ENCODE data around the gene ARAF. TPM values are rescaled to one million over a fixed set of nuclear protein-coding genes. Genes with fewer than 3 reads are reported as not detected.
A peak's percentile ranks its signal among the peaks of the same experiment; 100 is the strongest.

The ARAF gene
- total and polyA plus RNA-seq, 2 donors (not counting 3 experiments of a cell fraction or from before 2014, with no cell fraction given), result 62.7 to 69.5 TPM

GRCh38 chrX:47518144-47518543 is 42.9 kb upstream of the ARAF start:
- H2AFZ ChIP-seq (ENCODE audit: low read depth, low read length), result no peak overlapping the region
- H3K79me2 ChIP-seq (ENCODE audit: control insufficient read depth, insufficient read depth, low read length), result no peaks in the 10 kb centered on the region
- dilution Hi-C loops (cut with MboI; ENCODE audit: extremely low pct_ligation_motif_present, low sequenced_read_pairs), result no loop called here
- no peaks in the 10 kb centered on the region for H3K27me3 ChIP-seq (ENCODE audit: control insufficient read depth in 2 of 2, insufficient read depth in 2 of 2, low read length in 2 of 2)
- FAIRE-seq (peak; percentile 44), DNase-seq (ENCODE audit: low read depth, low spot score) (no peak)
- no peak overlapping the region for H3K9ac ChIP-seq (replicated peaks; ENCODE audit: extremely low read depth, insufficient read depth, low read length)
- H3K4me3 ChIP-seq (replicated peaks in 1 of 3; ENCODE audit: insufficient read depth in 1 of 3, low read depth in 1 of 3, low read length in 3 of 3), result no peak overlapping the region
- H3K4me1 ChIP-seq (ENCODE audit: control insufficient read depth, extremely low read depth, insufficient read depth, low read length), result peaks cover 7% of the 10 kb centered on the region
- H3K4me2 ChIP-seq (ENCODE audit: insufficient read depth, low read length), result no peak overlapping the region
- no peaks in the 10 kb centered on the region for H4K20me1 ChIP-seq (replicated peaks; ENCODE audit: control insufficient read depth, extremely low read depth, insufficient read depth, low read length)
- intact Hi-C loops (cut with micrococcal nuclease), result loop anchor here (2.0 kb wide), 1 partner anchor 205 kb away; no protein-coding TSS in a partner anchor
- H3K36me3 ChIP-seq (ENCODE audit: control insufficient read depth in 2 of 2, extremely low read depth in 1 of 2, insufficient read depth in 2 of 2, low read length in 2 of 2), result no peaks in the 10 kb centered on the region
- TF ChIP-seq GATA2 (IDR thresholded peaks at IDR 0.05; ENCODE audit: insufficient read depth, insufficient read length, low read depth, low read length) (no peak), POLR2A (IDR thresholded peaks at IDR 0.05; ENCODE audit: low read depth, low read length) (no peak), JUN (IDR thresholded peaks at IDR 0.05; ENCODE audit: borderline replicate concordance, insufficient read depth, insufficient read length, low read depth) (no peak), FOS (IDR thresholded peaks at IDR 0.05; ENCODE audit: borderline replicate concordance, insufficient read depth, low read length) (no peak), MYC (IDR thresholded peaks at IDR 0.05; ENCODE audit: low read depth, low read length) (no peak), POLR2AphosphoS5 (IDR thresholded peaks at IDR 0.05; ENCODE audit: insufficient read depth, low read depth, low read length) (no peak), MAX (IDR thresholded peaks at IDR 0.05; ENCODE audit: insufficient read depth, insufficient read length) (no peak), EZH2 (IDR thresholded peaks at IDR 0.05; ENCODE audit: borderline replicate concordance, low read depth, low read length, severe bottlenecking) (no peak)
- TF ChIP-seq, protein P1, sequence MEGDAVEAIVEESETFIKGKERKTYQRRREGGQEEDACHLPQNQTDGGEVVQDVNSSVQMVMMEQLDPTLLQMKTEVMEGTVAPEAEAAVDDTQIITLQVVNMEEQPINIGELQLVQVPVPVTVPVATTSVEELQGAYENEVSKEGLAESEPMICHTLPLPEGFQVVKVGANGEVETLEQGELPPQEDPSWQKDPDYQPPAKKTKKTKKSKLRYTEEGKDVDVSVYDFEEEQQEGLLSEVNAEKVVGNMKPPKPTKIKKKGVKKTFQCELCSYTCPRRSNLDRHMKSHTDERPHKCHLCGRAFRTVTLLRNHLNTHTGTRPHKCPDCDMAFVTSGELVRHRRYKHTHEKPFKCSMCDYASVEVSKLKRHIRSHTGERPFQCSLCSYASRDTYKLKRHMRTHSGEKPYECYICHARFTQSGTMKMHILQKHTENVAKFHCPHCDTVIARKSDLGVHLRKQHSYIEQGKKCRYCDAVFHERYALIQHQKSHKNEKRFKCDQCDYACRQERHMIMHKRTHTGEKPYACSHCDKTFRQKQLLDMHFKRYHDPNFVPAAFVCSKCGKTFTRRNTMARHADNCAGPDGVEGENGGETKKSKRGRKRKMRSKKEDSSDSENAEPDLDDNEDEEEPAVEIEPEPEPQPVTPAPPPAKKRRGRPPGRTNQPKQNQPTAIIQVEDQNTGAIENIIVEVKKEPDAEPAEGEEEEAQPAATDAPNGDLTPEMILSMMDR (IDR thresholded peaks at IDR 0.05; ENCODE audit: extremely low read depth in 1 of 2, insufficient read depth in 1 of 2, low read depth in 1 of 2, low read length in 2 of 2), result no peak
- no peaks in the 10 kb centered on the region for H3K9me1 ChIP-seq (replicated peaks; ENCODE audit: control insufficient read depth, extremely low read depth, insufficient read depth, low read length)
- BruUV-seq (replicated peaks), result no TSS peak
- H3K27ac ChIP-seq (ENCODE audit: insufficient read depth, low read depth, low read length), result no peak overlapping the region
- ChIA-PET CTCF (interaction anchor here (0.5 to 0.7 kb wide), 2 partner anchors 8 to 21 kb away, joined by 3 read pairs; no protein-coding TSS in a partner anchor), POLR2A (no interaction called here)
- no peaks in the 10 kb centered on the region for H3K9me3 ChIP-seq (replicated peaks; ENCODE audit: control insufficient read depth, insufficient read depth, low read length)

Data from endothelial cell of umbilical vein (primary cell).